OCI-LY1 (cell line): ENCODE results near the gene LDLRAD3.

Experiments used
- CTCF ChIP-seq: fragments of 200-600 bp; sonication (generic), shearing (Covaris generic); IDR thresholded peaks from 2 replicates; pipeline ENCODE4 v1.5.1; 2017; ENCODE audit warnings: mild to moderate bottlenecking, antibody characterized with exemption, low read length, moderate library complexity, mixed read lengths
- EZH2 ChIP-seq: fragments of 200-600 bp; sonication (generic), shearing (Covaris generic); IDR thresholded peaks from 2 replicates; pipeline ENCODE4 v1.8.0; 2017; ENCODE audit warnings: borderline replicate concordance, mixed run types, mild to moderate bottlenecking, antibody characterized with exemption, low read length, moderate library complexity, mixed read lengths

GRCh38 chr11:36196411-36196998, 252.6 kb downstream of the LDLRAD3 start:
- no peak for TF ChIP-seq EZH2
- TF ChIP-seq CTCF, result no peak
